HG03135 (cell line): Measurements from ENCODE around the gene IL13RA2.

Experiments
- ATAC-seq: cut with Tn5 transposase; IDR thresholded peaks from one replicate; pipeline ENCODE4 v1.9.1; 2021; ENCODE audit warnings: mild to moderate bottlenecking, moderate library complexity; ENCODE audit not compliant: unreplicated experiment

The IL13RA2 gene

GRCh38 chrX:115017455-115017854, at the start of gene IL13RA2:
Gene IL13RA2, minus strand, starts transcription at chrX:115017616. Its CDS starts 347 bp downstream, at chrX:115017269.
- no peak for ATAC-seq

DNA sequence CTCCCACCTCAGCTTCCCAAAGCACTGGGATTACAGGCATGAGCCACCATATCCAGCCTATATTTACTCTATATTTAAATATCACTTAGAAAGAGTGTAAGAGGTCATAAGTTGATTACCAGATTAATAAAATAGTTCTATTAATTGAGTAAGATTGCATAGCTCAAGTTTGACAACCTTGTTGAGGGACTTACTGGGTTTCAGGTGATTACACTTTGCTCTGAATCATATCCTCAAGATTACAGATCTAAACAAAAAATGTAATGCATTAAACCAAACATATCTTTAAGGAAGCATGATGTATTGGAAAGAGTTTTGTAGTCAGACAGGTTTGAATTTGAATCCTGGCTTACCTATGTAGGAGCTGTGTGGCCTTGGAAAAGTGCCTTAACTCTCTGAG, 47.9 kb upstream of the IL13RA2 start:
- no peak for ATAC-seq

- ATAC-seq = no peak
These were observed 42.6 kb upstream of the IL13RA2 start for GRCh38 chrX:115060013-115060412.

DNA sequence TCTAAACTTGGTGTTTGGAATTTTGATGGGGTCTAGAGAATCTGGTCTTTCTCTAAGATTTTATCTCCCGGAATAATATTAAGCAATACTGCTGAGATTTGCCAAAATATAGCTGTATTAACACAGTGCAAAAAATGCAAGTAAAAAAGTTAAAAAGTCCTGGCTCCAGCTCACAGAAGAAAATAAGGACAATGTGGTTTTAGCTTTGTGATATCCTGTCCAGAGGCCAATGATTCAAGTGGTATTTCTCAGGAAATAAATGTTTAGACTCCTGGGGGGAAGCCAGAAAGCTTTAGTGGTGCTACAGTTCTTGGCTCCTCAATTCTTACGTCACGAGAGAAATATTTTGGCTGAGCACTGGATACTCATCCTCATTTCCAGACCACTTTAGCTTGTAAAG, 40.9 kb upstream of the IL13RA2 start:
- no peak for ATAC-seq

DNA sequence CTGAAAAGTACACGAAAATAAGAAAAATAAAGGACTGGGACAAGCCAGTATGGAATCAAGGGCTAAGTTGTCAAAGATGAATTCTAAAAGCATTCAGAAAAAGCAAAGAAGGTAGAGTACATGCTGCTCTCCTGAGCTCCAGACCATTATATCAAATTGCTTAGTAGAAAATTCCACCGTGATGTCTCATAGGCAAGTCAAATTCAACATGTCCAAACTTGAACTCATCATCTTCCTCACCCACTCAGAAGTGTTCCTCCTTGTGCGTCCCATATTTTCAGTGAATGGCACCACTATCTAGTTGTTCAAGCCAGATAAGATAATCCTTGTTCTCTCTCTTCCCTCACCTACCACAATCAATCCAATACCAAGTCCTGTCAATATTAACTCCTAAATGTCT, 37.5 kb upstream of the IL13RA2 start:
- no peak for ATAC-seq

GRCh38 chrX:115053223-115053622, 35.8 kb upstream of the IL13RA2 start:
- no peak for ATAC-seq

GRCh38 chrX:115047715-115048114, 30.3 kb upstream of the IL13RA2 start:
- no peak for ATAC-seq

DNA sequence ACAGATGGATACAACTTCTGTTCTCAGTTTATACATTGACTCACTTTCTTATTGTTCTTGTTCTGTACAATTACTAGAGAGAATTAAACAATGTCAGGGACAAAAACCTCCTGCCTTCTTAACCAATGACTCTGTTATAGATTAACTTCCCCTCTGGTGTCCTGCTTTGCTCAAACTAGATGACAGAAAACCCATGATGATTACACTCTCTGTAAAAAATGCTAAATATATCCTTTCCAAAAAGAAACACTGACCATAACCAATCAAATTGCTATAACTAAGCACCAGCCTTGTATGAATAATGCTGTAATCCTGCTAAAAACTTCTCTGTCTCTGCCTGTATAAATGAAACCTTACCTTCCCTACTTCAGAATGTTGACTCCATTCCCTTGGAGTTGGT, 29.8 kb upstream of the IL13RA2 start:
- no peak for ATAC-seq

- ATAC-seq = no peak
These were observed 23.0 kb upstream of the IL13RA2 start for GRCh38 chrX:115040417-115040816.

- ATAC-seq = no peak
These were observed 21.0 kb upstream of the IL13RA2 start for GRCh38 chrX:115038406-115038805.

DNA sequence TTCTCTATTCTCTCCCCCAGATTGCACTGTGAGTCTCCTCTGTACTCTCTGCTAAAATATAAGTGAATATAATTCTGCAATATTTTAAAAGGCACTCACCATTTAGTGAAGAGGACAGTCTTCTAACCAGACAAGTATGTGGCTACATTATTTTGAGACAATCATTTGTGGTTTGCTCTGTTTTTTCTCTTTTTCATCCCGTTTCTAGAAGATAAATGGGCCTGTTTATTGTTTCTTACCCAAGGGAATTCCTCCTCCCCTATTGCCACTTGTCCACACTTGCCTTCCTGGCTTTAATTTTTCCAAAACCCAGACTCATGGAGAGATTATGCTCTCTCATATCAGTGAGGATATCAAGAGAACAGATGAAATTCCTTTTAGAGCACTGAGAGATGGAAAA, 18.6 kb upstream of the IL13RA2 start:
- no peak for ATAC-seq

DNA sequence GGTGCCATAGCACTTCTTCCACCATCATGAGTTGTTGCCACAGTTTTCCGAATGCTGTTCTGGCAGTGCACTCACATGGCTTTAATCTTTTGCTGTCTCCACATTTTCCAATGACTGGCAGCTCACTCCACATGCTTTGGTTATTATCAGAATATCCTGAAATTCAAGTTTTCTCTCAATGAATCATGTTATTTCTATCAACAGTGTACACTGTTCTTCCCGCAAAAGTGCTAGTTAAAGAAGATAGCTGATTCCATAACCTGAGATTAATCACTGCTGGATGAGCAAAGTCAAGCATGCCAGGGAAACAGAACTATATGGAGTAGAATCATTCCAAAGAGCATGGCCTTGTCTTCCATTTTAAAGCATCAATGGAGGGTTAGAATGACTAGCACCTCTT, 14.6 kb upstream of the IL13RA2 start:
- no peak for ATAC-seq

DNA sequence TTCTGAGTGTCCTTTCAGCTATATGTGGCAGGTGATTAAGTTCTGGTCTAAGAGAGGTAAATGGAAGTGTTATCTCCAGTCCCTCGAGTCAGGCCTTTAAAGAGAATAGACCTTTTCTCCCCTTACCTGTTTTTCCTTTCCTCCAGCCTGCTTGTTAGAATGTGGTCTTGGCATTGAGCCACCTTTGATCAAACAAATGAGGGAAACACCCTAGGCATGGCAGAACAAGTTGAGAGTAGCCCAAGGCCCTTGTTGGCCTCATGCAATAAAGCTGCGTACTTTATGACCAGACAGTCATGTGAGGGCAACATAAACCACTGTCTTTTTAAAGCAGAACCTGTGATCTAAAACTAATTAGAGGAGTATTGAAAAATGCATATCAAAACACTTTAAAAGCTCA, 13.2 kb upstream of the IL13RA2 start:
- ATAC-seq = no peak

GRCh38 chrX:115029869-115030570, 12.6 kb upstream of the IL13RA2 start:
- ATAC-seq = no peak

GRCh38 chrX:115029440-115029839, 12.0 kb upstream of the IL13RA2 start:
- ATAC-seq = no peak

GRCh38 chrX:115023811-115024210, 6.4 kb upstream of the IL13RA2 start:
- no peak for ATAC-seq

DNA sequence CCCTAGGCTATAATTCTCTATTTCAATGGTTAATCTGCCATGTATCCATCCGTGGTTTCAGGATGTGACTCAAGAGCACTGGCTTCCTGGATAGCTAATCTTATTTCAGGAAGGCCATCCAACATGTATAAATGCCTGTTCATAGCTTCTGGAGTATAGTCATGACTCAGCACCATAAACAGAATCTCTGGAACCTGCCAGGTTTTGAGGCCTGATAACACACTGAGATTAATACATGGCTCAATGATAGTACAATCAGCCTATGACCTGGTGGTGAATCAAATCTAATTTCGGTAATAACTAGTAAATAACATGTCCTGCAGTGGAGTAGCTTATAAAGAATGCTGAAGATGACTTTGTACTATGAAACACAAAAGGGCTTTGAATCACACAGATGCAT, 5.7 kb upstream of the IL13RA2 start:
- ATAC-seq = no peak

DNA sequence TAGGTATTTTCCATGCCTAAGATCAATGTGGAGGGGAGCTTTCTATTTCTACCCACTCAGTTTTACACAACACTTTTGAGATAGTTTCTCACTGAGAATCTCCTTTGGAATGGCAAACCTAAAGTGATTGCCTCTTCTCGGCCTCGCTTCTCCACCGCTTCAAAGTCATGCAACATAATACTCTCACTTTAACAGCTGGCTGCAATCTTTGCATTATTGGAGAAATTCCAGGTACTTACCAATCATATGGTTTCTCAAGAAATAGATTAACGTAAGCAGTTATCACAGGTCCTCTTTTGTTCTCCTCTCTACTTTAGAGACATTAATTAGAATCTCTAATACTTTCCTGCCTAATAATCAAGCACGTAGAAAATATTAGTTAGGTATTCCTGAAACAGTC, 3.7 kb upstream of the IL13RA2 start:
- no peak for ATAC-seq

DNA sequence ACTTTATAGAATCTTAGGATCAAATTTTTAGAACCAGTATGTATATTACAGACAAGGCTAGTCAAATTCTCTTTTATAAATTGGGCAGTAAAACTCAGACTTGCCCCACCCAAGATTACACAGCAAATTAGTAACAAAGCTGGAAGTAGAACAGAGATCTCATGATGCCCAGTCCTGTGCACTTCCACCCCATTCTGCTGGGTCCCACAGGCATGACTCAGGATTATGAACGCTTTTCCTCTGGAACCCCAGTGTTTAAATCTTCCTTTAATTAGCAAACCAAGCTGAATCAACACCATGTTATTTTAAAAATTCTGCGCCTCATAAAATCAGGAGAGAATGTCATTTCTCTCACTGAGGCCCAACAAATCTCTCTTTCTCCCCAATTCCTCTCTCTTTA, 1.5 kb upstream of the IL13RA2 start:
- no peak for ATAC-seq

- no peak for ATAC-seq
These were observed 728 bp upstream of the IL13RA2 start for GRCh38 chrX:115018040-115018647.

GRCh38 chrX:115013705-115014104, 3.7 kb downstream of the IL13RA2 start:
- no peak for ATAC-seq

GRCh38 chrX:115011428-115011827, 6.0 kb downstream of the IL13RA2 start:
- ATAC-seq = no peak

DNA sequence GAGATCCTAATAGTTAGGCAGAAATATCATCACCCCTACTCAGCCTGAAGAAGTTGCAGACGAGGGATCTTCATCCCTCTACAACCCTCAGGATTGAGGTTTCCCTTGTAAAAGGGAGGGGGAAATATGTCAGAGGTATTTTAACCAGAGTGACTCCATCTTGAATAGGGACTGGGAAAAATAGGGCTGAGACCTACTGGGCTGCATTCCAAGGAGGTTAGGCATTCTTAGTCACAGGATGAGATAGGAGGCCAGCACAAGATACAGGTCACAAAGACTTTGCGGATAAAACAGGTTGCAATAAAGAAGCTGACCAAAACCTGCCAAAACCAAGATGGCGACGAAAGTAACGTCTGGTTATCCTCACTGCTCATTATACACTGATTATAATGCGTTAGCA, 17.5 kb downstream of the IL13RA2 start:
- ATAC-seq = no peak
